Amniotic stem cell (primary cell): ENCODE measurements around the gene DHRS1.
"Not testable (repeated sequence)": the region's sequence is repeated elsewhere in the genome, so short reads cannot be mapped to it uniquely, and the experiment has no call there.

Experiments
- DNase-seq: peaks from one replicate; lab custom pipeline; 2025; lab: John Stamatoyannopoulos, UW

The DHRS1 gene

DNA sequence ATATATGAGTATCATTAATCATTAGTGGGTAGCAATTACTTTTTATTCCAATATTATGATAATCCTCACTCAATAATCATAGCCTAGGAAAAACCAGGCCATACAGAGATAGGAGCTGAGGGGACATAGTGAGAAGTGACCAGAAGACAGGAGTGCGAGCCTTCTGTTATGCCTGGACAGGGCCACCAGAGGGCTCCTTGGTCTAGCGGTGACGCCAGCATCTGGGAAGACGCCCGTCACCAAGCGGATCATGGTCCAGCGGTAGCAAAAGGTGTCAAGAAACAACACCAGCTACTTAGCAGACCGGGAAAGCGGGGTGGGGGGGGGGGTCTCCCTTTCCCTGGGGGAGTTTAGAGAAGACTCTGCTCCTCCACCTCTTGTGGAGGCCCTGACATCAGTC is 28.3 kb upstream of the DHRS1 start:
- DNase-seq: not testable (repeated sequence)

DNA sequence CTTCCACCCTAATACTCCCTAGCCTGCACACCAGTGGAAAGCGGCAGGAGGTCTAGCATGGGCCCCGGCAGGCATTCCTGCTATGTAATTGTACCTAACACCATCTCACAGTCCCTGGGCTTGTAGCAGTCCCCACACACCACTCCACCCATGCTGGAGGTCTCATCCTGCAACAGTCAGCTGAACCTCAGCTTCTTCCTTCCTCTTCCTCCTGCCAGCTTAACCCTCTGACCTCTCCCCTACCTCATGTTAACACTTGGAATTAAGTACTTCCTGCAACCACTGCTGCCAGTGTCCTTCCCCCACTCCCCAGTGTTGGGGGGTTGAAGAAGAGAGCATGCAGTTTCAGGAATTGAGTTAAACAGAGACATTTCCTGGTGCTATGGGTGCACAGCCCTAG is 27.7 kb upstream of the DHRS1 start:
- no peak for DNase-seq

DNA sequence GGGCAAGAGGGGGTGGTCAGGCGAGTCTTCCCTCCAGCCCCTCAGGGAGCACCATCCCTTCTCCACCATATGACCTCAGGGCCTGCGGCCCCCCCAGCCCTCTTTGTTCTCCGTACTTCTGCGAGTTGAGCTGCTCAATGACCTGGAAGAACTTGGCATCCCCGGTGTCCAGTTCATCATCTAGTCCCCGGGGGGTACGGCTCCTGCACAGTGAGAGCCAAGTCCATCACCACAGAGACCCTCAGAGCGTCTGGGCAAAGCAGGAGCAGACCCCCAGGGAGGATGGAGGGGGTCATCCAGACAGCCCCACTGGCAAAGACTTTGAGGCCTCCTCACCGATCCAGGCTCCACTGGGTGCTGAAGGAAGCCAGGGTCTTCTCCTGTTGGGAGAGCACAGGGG is 26.4 kb upstream of the DHRS1 start:
- DNase-seq: no peak

DNA sequence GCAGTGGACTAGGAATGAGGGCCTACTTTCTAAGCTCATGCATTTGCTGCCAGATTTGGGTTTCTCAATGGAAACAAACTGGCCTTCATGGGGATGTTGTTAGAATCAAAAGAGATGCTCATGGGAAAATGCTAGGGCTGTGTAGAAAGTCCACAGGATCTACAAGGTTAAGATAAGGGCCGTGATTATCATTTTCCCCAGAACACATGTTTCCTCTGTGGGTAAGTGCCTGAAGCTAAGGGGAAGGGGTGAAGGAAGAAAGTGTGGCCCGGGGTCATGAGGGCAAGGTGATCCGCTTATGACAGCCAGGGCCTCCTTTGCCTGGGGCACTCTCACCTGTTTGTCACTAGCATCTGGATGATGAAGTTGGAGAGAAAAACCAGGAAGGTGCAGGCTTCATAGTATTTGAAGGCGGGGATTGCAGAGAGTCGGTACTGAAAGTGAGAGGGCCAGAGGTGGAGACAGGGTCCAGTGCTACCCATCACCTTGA is 25.5 kb upstream of the DHRS1 start:
- DNase-seq: no peak

DNA sequence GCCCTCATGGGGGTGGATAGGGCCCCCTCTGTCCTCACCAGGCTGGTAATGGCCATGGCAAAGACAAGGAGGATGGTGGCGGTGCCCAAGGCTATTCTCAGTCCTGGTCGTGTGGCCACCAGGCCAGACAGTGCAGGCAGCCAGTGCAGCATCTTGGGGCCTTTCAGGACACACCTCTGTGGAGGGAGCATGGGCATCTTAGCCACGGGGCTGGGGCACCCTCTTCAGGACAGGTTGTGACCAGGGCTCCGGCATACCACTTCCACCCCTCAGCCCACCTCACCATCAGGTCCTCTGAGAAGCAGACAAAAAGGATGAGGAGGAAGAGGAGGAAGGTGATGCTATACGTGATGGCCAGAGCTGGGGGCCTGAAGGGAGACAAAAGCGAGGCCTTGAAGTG is 24.4 kb upstream of the DHRS1 start:
- DNase-seq: no peak

DNA sequence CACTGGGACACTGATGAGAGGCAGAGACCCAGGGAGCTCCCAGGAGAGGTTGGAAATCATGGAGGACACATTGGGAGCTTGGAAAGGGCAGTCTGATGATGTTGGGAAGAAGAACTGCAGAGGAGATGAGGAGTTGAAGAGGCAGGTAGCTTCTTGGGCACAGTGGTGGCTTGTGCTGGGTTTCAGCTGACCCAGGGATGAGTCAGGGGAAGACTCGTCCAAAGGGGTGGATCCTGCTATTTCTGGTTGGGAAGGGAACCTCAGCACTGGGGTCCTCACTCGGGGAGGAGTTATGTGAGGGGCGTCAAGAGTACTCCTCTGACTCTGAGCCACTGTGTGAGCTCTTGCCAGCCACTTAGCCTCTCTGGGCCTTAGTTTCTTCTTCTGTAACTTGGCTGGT is 23.8 kb upstream of the DHRS1 start:
- DNase-seq: no peak

DNA sequence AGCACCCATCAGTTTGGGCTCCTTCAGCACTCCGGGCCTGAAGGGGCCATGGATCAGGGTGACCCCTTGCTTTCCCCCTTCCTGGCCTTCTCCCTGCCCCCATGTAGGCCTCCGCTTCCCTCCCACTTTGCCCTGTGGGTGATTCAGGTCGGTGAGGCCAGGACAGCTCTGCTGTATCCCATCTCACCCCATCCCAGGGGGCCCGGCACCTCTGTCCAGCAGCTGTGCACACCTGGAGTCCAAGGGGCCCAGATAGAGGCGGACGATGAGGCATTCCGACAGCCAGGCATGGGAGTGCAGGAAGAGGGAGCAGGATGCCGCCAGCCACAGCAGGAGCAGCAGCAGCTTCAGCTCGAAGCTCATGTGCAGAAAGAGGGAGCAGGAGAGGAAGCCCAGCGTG is 23.1 kb upstream of the DHRS1 start:
- no peak for DNase-seq

DNA sequence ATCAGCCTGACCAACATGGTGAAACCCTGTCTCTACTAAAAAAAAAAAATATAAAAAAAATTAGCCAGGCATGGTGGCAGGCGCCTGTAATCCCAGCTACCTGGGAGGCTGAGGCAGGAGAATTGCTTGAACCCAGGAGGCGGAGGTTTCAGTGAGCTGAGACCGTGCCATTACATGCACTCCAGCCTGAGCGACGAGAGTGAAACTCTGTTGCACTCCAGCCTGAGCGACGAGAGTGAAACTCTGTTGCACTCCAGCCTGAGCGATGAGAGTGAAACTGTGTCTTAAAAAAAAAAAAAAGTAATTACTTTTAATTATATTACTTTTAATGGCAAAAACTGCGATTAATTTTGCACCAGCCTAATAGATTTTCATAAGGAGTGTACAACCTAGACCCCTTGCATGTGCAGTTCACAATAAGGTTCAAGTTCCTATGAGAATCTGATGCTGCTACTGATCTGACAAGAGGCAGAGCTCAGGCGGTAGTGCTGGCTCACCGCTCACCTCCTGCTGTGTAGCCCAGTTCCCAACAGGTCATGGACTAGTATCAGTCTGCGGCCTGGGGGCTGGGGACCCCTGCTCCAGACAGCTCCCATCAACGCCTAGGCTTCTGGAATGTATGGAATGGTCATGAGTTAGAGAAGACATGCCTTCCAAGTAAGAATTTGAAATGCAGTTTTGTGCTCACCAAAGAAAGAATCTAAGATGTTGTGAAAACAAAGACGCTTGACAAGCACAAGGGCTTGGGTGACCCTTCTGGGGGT is 21.8 kb upstream of the DHRS1 start:
- DNase-seq: no peak

DNA sequence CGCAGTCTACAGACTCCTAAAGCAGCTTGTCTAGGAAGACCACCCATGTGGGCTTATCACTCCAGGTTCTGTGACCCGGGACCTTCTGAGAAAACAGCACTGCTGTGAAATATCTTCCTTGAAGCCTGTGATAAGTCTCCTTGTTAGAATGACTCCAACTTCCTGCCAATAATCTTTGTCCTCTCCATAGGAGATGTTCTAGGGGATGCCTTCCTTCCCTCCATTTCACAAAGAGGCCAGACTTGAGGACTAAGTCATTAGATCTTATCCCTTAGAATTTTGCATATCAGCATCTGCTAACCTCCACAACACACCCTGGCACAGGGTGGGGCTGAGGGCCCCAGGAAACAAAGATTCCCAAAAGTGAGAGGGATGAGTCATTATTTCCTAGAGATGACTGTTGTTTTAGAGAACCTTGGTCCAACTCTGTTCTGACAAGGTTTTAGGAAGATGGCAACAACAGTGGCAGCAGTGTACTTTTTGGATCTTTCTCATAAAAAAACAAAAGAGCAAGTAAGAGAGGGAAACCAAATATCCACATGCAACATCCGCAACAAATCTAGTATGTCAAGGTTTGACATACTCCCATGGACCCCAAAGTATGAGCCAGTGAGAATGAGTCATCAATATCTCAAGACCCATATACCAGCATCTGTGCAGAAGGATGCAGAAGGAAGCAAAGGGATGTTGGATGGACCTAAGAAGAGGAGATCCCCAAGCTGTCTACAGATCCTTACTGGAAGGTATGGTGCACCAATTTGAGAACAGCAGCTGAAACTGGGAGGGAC is 17.8 kb upstream of the DHRS1 start:
- DNase-seq: no peak

DNA sequence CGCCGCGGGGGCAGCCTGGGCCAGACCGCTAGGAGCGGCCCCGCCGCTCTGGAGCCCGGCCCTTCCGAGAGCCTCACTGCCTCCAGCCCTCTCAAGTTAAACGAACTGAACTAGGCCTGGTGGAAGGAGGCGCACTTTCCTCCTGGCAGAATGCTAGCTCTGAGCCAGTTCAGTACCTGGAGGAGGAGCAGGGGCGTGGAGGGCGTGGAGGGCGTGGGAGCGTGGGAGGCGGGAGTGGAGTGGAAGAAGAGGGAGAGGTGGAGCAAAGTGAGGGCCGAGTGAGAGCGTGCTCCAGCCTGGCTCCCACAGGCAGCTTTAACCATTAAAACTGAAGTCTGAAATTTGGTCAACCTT is 17.0 kb upstream of the DHRS1 start:
- no peak for DNase-seq

DNA sequence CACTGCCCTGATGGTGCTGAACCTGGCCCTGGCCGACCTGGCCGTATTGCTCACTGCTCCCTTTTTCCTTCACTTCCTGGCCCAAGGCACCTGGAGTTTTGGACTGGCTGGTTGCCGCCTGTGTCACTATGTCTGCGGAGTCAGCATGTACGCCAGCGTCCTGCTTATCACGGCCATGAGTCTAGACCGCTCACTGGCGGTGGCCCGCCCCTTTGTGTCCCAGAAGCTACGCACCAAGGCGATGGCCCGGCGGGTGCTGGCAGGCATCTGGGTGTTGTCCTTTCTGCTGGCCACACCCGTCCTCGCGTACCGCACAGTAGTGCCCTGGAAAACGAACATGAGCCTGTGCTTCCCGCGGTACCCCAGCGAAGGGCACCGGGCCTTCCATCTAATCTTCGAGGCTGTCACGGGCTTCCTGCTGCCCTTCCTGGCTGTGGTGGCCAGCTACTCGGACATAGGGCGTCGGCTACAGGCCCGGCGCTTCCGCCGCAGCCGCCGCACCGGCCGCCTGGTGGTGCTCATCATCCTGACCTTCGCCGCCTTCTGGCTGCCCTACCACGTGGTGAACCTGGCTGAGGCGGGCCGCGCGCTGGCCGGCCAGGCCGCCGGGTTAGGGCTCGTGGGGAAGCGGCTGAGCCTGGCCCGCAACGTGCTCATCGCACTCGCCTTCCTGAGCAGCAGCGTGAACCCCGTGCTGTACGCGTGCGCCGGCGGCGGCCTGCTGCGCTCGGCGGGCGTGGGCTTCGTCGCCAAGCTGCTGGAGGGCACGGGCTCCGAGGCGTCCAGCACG is 16.4 kb upstream of the DHRS1 start:
- no peak for DNase-seq

DNA sequence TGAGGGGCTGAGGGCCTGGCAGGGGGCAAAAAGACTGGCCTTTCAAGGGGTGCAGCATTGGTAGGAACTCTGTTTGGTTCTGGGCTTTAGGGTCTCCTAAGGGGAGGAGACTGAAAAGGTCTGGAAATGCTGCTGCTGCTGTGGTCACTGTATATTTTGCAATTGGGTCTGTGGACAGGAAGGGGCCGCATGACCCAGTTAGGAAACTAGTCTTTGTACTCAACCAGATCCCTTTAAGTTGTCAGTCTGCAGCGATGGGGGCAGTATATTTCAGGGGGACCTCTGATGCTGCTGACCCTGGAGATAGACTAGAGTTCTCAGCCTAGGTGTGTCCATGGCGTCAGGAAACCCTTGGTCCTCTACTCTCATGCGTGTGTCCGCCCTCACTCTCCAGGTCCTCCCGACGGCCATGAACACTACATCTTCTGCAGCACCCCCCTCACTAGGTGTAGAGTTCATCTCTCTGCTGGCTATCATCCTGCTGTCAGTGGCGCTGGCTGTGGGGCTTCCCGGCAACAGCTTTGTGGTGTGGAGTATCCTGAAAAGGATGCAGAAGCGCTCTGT is 15.7 kb upstream of the DHRS1 start:
- DNase-seq: no peak

DNA sequence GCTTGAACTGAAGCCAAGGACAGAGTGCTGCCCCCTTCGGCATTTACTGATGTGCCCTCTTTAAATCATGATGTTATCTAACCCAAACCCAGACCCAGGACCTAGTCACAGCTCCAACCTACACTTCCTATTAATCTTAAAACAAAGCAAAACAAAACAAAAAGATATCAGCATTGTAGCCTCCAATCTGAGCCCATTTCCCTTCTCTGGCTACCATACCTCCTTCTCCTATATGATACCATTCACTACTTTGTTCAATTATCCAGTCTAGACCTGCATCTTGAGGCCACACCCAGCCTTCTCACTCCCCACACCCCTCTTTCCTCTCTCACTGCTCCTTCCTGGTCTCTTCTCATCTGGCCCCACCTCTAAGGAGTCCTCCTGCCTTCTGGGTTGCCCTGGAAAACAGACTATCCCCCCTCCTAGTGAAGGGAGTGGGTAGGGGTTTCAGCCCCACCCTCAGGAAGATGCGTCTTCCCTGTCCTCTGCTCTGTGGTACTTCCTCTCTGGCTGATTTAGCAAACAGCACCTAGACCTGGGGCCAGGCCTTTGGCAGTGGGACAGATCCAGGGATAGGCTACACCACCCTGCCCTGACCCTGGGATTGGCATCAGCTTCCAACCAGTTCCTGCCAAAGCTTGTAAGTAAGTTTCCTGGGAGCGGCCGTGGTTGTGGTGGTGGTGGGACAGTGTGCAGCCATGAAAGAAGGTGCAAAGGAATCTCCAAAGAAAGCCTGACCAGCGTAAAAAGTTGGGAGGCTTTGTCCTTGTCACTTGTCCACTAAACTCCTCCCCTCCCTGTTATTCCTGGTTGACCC is 15.0 kb upstream of the DHRS1 start:
- DNase-seq: no peak

DNA sequence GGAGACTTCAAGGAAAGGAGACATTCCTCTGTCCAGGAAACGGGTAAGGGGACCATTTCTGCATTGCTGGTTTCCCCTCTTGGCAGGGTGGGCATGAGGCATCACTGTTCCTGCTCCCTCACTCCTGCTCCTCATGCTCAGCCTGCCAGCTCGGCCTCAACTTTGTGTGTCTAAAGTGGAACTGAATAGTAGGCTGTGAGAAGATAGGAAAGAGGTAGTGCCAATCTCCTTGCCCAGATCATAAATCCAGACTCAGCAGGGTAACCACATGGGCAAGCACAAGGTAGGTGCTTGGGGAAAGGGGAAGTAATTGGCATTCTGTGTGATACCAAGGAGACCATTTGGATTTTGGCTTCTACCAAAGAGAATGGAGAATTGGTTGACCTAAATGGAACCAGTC is 14.3 kb upstream of the DHRS1 start:
- DNase-seq: no peak

DNA sequence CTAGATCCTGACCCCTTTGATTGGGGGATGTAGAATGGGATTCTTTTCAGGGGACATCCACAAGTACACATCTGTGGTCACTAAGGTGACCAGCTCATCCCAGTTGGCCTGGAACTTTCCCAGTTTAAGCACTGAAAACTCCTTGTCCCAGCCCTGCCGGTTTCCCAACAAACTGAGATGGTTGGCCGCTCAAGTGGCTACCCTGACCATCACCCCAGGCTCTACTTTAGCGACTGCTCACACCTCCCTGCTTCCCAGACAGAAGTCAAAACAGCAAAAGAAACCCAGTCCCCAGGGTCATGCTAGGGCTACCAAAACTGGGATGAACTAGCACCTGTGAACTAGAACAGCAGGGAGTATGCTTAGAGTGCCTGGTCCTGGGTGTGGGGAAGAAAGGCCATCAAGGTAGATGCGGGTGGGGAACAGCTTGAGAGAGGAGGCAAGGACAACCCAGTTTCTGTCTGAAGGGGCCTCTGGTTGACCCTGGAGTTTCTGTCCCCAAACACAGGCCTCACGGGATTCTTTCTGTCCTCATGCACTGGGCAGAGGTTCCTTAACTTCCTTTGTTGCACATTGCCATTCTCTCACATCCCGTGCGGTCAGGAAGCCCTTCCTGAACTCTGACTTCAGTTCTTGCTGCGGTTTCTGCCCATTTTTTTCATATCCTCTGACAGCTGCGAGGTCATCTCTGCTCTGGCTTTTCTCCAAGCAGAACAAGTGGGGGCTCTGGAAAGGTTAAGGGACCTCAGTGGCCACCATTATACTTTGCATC is 13.3 kb upstream of the DHRS1 start:
- no peak for DNase-seq

DNA sequence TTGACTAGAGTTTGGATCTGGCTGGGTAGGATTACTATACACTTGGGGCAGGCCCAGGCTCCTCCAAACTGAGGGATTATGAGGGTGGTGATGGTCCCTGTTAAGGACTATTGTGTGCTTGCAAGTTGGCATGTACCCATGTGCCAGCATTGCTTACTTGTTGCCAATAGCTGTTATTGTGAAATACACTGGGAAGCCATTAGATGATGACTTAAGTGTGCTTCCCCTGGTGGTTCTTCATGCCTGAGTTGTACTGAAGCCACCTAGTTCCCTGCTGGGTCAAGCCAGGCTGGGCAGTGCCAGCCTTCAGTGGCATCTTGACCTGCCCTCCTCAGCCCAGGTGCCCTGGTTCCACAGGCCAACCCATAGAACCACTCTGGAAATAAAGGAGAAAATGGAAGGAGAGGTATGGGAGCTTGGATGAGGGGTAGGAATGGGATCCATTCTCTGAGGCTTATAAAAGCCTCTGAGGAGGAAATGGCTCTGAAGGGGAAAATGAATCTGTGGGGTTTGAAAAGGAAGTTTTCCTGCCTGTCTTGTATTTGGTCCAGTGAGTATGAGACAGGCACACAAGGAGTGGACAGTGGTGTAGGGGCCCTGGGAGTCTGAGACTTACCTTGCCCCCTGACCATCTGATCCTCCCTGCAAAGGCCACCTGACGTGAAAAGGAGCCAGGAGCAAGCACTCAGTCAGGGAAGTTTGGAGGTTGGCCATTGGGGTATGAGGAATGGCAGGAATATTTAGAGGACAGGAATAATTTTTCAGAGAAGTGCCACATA is 12.4 kb upstream of the DHRS1 start:
- no peak for DNase-seq

DNA sequence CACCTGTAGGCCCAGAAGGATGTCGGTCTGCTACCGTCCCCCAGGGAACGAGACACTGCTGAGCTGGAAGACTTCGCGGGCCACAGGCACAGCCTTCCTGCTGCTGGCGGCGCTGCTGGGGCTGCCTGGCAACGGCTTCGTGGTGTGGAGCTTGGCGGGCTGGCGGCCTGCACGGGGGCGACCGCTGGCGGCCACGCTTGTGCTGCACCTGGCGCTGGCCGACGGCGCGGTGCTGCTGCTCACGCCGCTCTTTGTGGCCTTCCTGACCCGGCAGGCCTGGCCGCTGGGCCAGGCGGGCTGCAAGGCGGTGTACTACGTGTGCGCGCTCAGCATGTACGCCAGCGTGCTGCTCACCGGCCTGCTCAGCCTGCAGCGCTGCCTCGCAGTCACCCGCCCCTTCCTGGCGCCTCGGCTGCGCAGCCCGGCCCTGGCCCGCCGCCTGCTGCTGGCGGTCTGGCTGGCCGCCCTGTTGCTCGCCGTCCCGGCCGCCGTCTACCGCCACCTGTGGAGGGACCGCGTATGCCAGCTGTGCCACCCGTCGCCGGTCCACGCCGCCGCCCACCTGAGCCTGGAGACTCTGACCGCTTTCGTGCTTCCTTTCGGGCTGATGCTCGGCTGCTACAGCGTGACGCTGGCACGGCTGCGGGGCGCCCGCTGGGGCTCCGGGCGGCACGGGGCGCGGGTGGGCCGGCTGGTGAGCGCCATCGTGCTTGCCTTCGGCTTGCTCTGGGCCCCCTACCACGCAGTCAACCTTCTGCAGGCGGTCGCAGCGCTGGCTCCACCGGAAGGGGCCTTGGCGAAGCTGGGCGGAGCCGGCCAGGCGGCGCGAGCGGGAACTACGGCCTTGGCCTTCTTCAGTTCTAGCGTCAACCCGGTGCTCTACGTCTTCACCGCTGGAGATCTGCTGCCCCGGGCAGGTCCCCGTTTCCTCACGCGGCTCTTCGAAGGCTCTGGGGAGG is 11.3 kb upstream of the DHRS1 start, which contains the start of gene LTB4R:
Gene LTB4R, plus strand, starts transcription at position 857 of the 959 bp plus-strand sequence. CDS start 4,150 bp downstream, outside the sequence.
- DNase-seq: no peak

DNA sequence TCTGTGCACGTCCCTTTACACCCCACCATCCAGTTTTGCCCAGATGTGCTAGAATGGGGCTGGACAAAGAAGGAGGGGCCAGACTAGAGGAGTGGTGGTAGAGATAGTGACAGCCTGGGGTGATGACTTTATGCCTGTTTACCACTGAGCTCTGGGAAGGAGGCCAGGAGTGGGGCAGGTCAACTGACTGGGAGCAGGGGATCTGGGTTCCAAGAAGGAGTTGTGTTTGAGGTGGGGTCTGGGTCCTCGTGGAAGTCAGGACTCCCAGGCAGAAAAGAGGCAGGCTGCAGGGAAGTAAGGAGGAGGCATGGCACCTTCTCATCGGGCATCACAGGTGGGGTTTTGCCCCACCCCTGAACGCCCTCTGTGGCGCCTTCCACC is 10.7 kb upstream of the DHRS1 start:
- DNase-seq: no peak
